Duodenal mucosa (tissue), 2 donors: ENCODE data around the gene MAMDC4.
A peak's percentile ranks its signal among the peaks of the same experiment; 100 is the strongest.
"Not testable (repeated sequence)": the region's sequence is repeated elsewhere in the genome, so short reads cannot be mapped to it uniquely, and the experiment has no call there.

ENCODE experiments used
- H3K27ac ChIP-seq: one replicate; pipeline ENCODE4 v1.7.0; 2013; ENCODE audit warnings: low read depth, low read length
- H3K27me3 ChIP-seq, 2 donors: one replicate each; pipeline ENCODE4 v1.7.0; 2013; ENCODE audit warnings: low read length in 2 of 2, control low read depth in 1 of 2; ENCODE audit not compliant: insufficient read depth in 2 of 2, control insufficient read depth in 1 of 2
- H3K36me3 ChIP-seq, 2 donors: one replicate each; pipeline ENCODE4 v1.7.0; 2013; ENCODE audit warnings: low read length in 2 of 2, control low read depth in 1 of 2; ENCODE audit not compliant: insufficient read depth in 2 of 2, control insufficient read depth in 1 of 2
- H3K4me1 ChIP-seq, 2 donors: one replicate each; pipeline ENCODE4 v1.7.0; 2013; ENCODE audit warnings: low read length in 2 of 2, control low read depth in 1 of 2; ENCODE audit not compliant: insufficient read depth in 2 of 2, control insufficient read depth in 1 of 2
- H3K4me3 ChIP-seq, 2 donors: one replicate each; pipeline ENCODE4 v1.7.0; 2013; ENCODE audit warnings: low read length in 2 of 2, low read depth in 1 of 2
- H3K9ac ChIP-seq, 2 donors: one replicate each; pipeline ENCODE4 v1.7.0; 2013; ENCODE audit warnings: low read length in 2 of 2, low read depth in 1 of 2
- H3K9me3 ChIP-seq, 2 donors: one replicate each; pipeline ENCODE4 v1.7.0; 2013; ENCODE audit warnings: low read length in 2 of 2, control low read depth in 1 of 2; ENCODE audit not compliant: control insufficient read depth in 1 of 2

Gene MAMDC4

DNA sequence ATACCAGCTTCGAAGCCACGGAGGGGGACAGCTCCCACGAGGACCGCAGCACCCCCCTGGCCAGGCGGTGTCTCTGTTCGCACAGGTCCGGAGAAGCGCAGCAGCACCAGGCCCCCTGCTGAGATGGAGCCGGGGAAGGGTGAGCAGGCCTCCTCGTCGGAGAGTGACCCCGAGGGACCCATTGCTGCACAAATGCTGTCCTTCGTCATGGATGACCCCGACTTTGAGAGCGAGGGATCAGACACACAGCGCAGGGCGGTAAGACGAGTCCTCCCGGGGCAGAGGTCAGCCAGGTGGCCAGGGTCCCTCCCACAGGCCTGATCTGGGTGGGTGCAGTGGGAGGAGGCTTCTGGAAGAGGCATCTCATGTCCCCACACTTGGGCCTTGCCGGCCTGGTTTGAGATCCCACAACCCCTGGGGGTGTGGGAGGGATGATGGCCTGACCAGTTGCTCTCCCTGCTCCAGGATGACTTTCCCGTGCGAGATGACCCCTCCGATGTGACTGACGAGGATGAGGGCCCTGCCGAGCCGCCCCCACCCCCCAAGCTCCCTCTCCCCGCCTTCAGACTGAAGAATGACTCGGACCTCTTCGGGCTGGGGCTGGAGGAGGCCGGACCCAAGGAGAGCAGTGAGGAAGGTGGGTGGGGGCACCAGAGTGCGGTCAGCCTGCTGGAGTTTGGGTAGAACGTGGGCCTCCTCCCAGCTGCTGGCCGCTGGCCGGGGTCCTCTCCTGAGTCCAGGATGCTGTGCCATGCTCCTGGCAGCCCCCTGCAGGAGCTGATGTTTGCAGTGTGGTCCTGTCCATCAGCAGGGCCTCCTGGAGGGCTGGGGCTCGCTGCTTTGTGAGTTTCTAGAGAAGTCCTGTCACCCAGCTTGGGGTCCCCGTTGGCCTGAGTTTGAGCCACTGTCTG lies 12.7 kb upstream of the MAMDC4 start:
- Histone ChIP-seq H3K9ac (no peak overlapping the region), H3K4me3 (no peak overlapping the region), H3K4me1 (peaks cover 29 to 39% of the 10 kb centered on the region in 2 donors), H3K27me3 (no peaks in the 10 kb centered on the region), H3K9me3 (no peaks in the 10 kb centered on the region), H3K27ac (no peak overlapping the region), H3K36me3 (peaks cover 0 to 21% of the 10 kb centered on the region in 2 donors)

GRCh38 chr9:136840140-136840876 lies 11.8 kb upstream of the MAMDC4 start:
- Histone ChIP-seq H3K27ac (peak overlapping the region; percentile 75), H3K9me3 (no peaks in the 10 kb centered on the region), H3K27me3 (peaks cover 0 to 2% of the 10 kb centered on the region in 2 donors), H3K9ac (peak overlapping the region in 1 of 2 donors; percentile 25), H3K4me3 (no peak overlapping the region), H3K36me3 (peaks cover 0 to 19% of the 10 kb centered on the region in 2 donors), H3K4me1 (peaks cover 29 to 39% of the 10 kb centered on the region in 2 donors)

GRCh38 chr9:136840877-136841645 lies 11.1 kb upstream of the MAMDC4 start:
- Histone ChIP-seq H3K4me1 (peaks cover 29 to 39% of the 10 kb centered on the region in 2 donors), H3K27me3 (peaks cover 0 to 5% of the 10 kb centered on the region in 2 donors), H3K36me3 (peaks cover 0 to 14% of the 10 kb centered on the region in 2 donors), H3K9me3 (no peaks in the 10 kb centered on the region), H3K27ac (peak overlapping the region; percentile 84), H3K4me3 (no peak overlapping the region), H3K9ac (peak overlapping the region; percentile 25 to 43)

DNA sequence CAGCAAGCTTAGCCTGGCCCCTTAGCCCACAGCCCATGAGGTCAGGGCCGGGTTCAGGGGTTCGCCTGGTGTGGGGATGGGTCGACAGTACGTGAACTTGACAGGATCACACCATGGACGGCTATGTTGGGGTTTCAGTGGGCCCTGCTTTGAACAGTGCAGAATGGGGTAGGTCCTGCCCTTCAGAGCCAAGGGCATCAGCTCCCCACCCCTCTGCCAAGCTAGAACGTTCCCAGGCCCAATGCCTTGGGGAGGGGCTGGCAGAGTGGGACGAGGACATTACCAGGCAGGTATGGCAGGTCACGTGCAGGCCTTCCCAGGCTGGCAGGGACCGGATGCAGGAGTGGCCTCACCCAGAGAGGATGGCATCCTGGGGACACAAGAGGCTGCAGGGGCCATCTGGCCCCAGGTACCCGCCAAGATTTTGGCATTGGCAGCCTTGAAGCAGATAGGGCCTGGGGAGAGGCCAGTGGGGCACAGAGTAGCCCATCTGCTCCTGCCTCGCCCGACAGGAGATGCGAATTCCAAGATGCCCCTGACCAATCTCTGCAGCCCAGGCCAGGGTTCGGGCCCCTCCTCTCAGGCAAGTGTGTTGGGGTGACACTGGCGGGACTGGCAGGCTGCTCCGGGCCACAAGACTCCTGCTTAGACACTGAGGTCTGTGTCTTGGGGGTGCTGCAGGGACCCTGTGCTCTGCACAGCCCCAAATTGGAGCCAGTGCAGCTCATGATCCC lies 10.3 kb upstream of the MAMDC4 start:
- not testable (repeated sequence) for H3K27me3 ChIP-seq, H3K9me3 ChIP-seq
- peaks cover 29 to 39% of the 10 kb centered on the region in 2 donors for H3K4me1 ChIP-seq
- peak overlapping the region; percentile 47 to 68 for H3K4me3 ChIP-seq
- peaks cover 0 to 14% of the 10 kb centered on the region in 2 donors for H3K36me3 ChIP-seq
- peak overlapping the region in 1 of 2 donors; percentile 66 for H3K9ac ChIP-seq
- H3K27ac ChIP-seq = peak overlapping the region; percentile 84

GRCh38 chr9:136842380-136842948 lies 9.7 kb upstream of the MAMDC4 start, which contains the start of gene AJM1:
AJM1 (plus strand) TSS chr9:136842478; CDS start chr9:136844415, 1,937 bp downstream.
- Histone ChIP-seq H3K4me3 (peak within 1 kb of the TSS; percentile 47 to 68), H3K4me1 (peaks cover 29 to 39% of the 10 kb centered on the region in 2 donors), H3K9ac (peak within 1 kb of the TSS; percentile 25 to 66), H3K36me3 (peaks cover 0 to 14% of the 10 kb centered on the region in 2 donors), H3K27ac (peak within 1 kb of the TSS; percentile 84)
- H3K27me3 ChIP-seq, H3K9me3 ChIP-seq: not testable (repeated sequence)

GRCh38 chr9:136843159-136843800 lies 8.9 kb upstream of the MAMDC4 start:
- Histone ChIP-seq H3K36me3 (peaks cover 0 to 14% of the 10 kb centered on the region in 2 donors), H3K9ac (peak overlapping the region in 1 of 2 donors; percentile 38), H3K4me1 (peaks cover 29 to 48% of the 10 kb centered on the region in 2 donors)
- not testable (repeated sequence) for H3K4me3 ChIP-seq, H3K27me3 ChIP-seq, H3K27ac ChIP-seq, H3K9me3 ChIP-seq

DNA sequence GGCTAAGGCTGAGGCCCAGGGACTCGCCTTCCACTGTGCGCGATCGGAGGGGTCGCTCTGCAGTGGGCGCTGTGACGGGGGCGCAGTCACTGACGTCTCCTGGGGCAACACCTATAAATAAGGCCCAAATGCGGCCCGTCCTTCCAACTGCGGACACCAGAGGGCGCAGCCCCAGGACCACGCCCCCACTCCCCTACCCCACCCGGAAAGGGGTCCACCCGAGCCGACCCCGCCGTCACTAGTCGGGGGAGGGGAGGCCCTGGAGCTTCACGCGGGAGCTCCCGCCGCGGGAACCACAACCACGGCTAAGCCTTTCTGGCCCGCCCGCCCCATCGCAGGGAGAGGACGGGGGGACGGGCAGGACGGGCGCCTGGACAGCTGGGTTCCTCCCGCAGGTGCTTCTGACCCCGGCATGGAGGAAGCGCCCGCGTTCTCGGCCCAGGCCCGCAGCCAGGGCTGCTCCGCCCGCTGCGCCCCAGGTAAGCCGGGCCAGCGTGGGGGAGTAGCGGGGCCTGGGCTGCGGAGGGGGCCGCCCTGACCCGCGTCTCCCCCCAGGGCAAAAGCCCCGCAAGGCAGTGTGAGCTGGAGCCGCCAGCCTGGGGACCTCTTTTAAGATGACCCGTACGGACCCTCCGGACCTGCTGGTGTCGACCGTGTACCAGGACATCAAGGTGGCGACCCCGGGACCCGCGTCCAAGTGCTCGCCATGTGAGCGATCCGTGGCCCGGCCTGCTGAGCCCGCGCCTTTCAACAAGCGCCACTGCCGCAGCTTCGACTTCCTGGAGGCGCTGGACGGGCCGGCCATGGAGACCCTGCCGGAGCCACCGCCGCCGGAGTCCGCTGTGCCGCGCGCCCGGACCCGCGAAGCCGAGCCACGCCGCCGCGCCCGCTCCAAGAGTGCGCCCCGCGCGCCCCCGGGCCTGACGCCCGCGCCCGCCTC lies 8.1 kb upstream of the MAMDC4 start:
- H3K9ac ChIP-seq, H3K27me3 ChIP-seq, H3K9me3 ChIP-seq, H3K27ac ChIP-seq, H3K4me3 ChIP-seq, H3K36me3 ChIP-seq: not testable (repeated sequence)
- peaks cover 29 to 48% of the 10 kb centered on the region in 2 donors for H3K4me1 ChIP-seq

DNA sequence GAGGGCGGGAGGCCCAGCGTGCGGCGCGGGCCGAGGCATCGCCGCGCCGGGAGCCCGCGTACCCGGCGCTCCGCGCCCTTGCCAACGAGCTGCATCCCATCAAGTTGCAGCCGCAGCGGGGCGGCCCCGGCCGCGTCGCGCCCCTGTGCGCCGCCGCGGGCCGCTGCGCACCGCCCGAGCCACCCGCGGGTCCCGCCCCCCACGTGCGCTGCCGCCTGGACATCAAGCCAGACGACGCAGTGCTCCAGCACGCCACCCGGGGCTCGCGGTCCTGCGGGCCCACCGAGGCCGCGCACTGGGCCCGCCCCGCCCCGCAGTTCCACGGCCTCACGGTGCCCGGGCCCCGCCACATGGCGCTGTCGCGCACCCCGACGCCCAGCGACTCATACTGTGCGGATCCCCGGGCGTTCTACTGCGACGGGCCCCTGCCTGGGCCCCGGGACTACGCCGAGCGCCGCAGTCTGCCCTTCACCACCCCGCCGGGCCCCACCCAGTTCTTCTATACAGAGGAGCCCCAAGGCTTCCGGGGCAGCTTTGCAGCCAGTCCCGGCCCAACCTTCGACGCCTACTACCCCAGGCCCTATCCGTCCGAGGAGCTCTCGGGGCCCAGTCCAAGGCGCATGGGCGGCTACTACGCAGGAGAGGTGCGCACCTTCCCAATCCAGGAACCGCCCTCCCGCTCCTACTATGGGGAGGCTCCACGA lies 7.2 kb upstream of the MAMDC4 start:
- no peak overlapping the region for H3K4me3 ChIP-seq
- H3K4me1 ChIP-seq = peaks cover 25 to 45% of the 10 kb centered on the region in 2 donors
- peaks cover 0 to 9% of the 10 kb centered on the region in 2 donors for H3K27me3 ChIP-seq
- H3K9me3 ChIP-seq = no peaks in the 10 kb centered on the region
- no peak overlapping the region for H3K27ac ChIP-seq
- no peaks in the 10 kb centered on the region for H3K36me3 ChIP-seq
- no peak overlapping the region for H3K9ac ChIP-seq
